Rectal smooth muscle tissue (tissue), 1 donor: ENCODE data around the gene CBLB.

Experiments used
- H3K27ac ChIP-seq: one replicate; pipeline ENCODE4 v1.7.0; 2013; ENCODE audit warnings: low read depth, low read length, inconsistent platforms
- H3K27me3 ChIP-seq: one replicate; pipeline ENCODE4 v1.7.0; 2013; ENCODE audit warnings: low read length; ENCODE audit not compliant: control insufficient read depth, insufficient read depth
- H3K36me3 ChIP-seq: one replicate; pipeline ENCODE4 v1.7.0; 2013; ENCODE audit warnings: low read length; ENCODE audit not compliant: control insufficient read depth, insufficient read depth
- H3K4me1 ChIP-seq: one replicate; pipeline ENCODE4 v1.7.0; 2013; ENCODE audit warnings: low read length; ENCODE audit not compliant: control insufficient read depth, insufficient read depth
- H3K4me3 ChIP-seq: one replicate; pipeline ENCODE4 v1.7.0; 2013; ENCODE audit warnings: low read length
- H3K9ac ChIP-seq: one replicate; pipeline ENCODE4 v1.7.0; 2013; ENCODE audit warnings: low read length

CBLB gene

GRCh38 chr3:105715372-105715771 lies 153.4 kb downstream of the CBLB start:
- H3K4me1 ChIP-seq: no peaks in the 10 kb centered on the region
- H3K9ac ChIP-seq: no peak overlapping the region
- H3K27me3 ChIP-seq: no peaks in the 10 kb centered on the region
- H3K4me3 ChIP-seq: no peak overlapping the region
- no peak overlapping the region for H3K27ac ChIP-seq
- H3K36me3 ChIP-seq: peaks cover 10% of the 10 kb centered on the region

- H3K4me1 ChIP-seq: no peaks in the 10 kb centered on the region
- H3K27me3 ChIP-seq: no peaks in the 10 kb centered on the region
- H3K9ac ChIP-seq: no peak overlapping the region
- peaks cover 10% of the 10 kb centered on the region for H3K36me3 ChIP-seq
- H3K4me3 ChIP-seq: no peak overlapping the region
- H3K27ac ChIP-seq: no peak overlapping the region
Observed at GRCh38 chr3:105714453-105714852, 154.4 kb downstream of the CBLB start.

DNA sequence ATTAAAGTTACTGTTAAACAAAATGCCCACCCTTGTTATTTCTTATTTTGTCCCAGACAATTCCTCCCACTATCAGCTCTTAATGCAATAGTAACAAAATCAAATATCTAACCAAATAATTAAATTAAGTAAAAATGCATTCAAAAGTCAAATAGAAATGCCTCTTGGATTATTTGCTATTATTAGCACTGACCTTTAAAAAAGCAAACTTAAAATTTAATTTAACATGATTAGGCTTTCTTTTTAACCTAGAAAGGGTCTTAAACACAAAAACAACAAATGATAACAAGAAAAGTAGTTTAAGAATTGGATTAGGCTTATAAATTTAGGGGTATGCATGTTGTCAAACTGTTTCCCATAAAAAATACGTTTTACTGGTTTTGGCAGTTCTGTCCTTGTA lies 159.8 kb downstream of the CBLB start:
- Histone ChIP-seq H3K27me3 (no peaks in the 10 kb centered on the region), H3K9ac (no peak overlapping the region), H3K27ac (no peak overlapping the region), H3K4me1 (no peaks in the 10 kb centered on the region), H3K36me3 (no peaks in the 10 kb centered on the region), H3K4me3 (no peak overlapping the region)

GRCh38 chr3:105707009-105707408 lies 161.8 kb downstream of the CBLB start:
- H3K9ac ChIP-seq: no peak overlapping the region
- no peaks in the 10 kb centered on the region for H3K27me3 ChIP-seq
- peaks cover 3% of the 10 kb centered on the region for H3K36me3 ChIP-seq
- no peak overlapping the region for H3K4me3 ChIP-seq
- H3K4me1 ChIP-seq: no peaks in the 10 kb centered on the region
- no peak overlapping the region for H3K27ac ChIP-seq

DNA sequence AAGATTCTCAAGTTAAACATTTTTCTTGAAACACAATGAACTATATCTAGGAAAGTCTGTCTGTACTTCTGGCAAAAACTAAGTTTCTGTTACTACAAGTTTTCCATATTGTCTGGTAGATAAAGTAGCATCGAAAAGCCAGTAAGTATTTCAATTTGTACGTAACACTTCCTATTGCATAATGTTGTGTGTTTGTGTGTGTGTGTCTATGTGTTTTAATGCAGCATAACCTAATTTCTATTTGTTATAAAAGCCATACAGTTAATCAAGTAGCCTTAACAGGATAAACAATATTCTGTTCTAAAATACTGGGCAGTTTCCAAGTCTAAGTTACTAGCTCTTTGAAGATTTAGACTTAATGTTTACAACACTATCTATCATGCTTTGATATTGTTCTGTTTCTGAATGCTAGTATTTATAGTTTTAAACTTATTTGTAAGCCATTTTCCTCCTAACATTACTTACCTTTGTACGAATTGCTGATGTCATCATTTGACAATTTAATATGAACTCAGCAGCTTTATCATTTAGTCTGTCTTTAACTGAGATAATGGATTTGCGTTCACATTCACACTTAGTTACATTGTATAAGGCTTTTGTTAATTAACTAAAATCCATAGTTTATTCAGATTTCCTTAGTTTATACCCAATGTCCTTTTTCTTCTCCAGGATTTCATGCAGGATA lies 163.9 kb downstream of the CBLB start:
- Histone ChIP-seq H3K36me3 (peaks cover 4% of the 10 kb centered on the region), H3K27ac (no peak overlapping the region)

GRCh38 chr3:105700575-105700974 lies 168.2 kb downstream of the CBLB start:
- H3K27me3 ChIP-seq: no peaks in the 10 kb centered on the region
- H3K27ac ChIP-seq: no peak overlapping the region
- no peaks in the 10 kb centered on the region for H3K4me1 ChIP-seq
- peaks cover 4% of the 10 kb centered on the region for H3K36me3 ChIP-seq
- no peak overlapping the region for H3K4me3 ChIP-seq
- H3K9ac ChIP-seq: no peak overlapping the region

More for the DNA sequence above, 163.9 kb downstream of the CBLB start:
- Histone ChIP-seq H3K4me1 (no peaks in the 10 kb centered on the region), H3K27me3 (no peaks in the 10 kb centered on the region), H3K4me3 (no peak overlapping the region), H3K9ac (no peak overlapping the region)

DNA sequence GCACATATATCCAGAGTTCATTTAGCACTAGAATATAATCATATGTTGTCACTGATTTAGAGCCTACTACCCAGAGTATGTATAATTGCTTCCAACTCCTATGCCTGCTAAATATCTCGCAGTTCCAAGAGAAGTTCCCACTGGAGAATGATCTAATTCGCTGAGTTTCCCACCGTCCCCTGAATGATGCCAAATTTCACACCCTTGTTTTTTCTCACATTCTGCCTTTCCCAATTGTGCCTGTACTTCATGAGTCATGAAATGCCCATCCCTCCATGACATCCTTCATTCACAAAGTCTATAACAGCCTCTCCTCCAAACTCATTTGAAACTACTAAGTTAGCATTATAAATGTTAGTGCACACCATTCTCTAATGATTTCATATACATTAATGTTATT lies 177.2 kb downstream of the CBLB start:
- H3K9ac ChIP-seq: no peak overlapping the region
- H3K4me3 ChIP-seq: no peak overlapping the region
- peaks cover 3% of the 10 kb centered on the region for H3K4me1 ChIP-seq
- no peaks in the 10 kb centered on the region for H3K27me3 ChIP-seq
- H3K36me3 ChIP-seq: no peaks in the 10 kb centered on the region
- no peak overlapping the region for H3K27ac ChIP-seq

GRCh38 chr3:105691053-105691452 lies 177.8 kb downstream of the CBLB start:
- Histone ChIP-seq H3K36me3 (no peaks in the 10 kb centered on the region), H3K4me1 (peaks cover 3% of the 10 kb centered on the region), H3K27ac (no peak overlapping the region), H3K9ac (no peak overlapping the region), H3K27me3 (no peaks in the 10 kb centered on the region), H3K4me3 (no peak overlapping the region)

DNA sequence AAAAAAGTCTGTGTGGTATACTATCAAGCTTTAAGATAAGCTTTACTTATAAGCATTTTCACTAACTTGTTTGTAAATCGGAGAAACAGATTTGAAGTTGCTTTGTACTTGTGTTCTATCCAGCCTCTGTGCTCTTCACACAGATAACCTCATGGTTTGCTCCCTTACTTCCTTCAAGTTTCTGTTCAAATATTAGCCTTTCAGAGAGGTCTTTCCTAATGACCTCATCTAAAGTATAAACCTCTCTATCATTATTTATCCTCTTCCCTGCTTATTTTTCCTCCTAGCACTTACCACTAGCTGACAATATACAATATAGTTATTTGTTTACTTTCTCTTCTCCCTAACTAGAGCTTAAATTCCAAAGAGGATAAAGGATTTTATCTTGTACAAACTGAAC lies 180.0 kb downstream of the CBLB start:
- no peak overlapping the region for H3K9ac ChIP-seq
- peaks cover 3% of the 10 kb centered on the region for H3K36me3 ChIP-seq
- H3K27me3 ChIP-seq: no peaks in the 10 kb centered on the region
- no peak overlapping the region for H3K27ac ChIP-seq
- H3K4me1 ChIP-seq: peaks cover 3% of the 10 kb centered on the region
- H3K4me3 ChIP-seq: no peak overlapping the region

GRCh38 chr3:105686278-105686897 lies 182.4 kb downstream of the CBLB start:
- H3K9ac ChIP-seq: no peak overlapping the region
- H3K4me1 ChIP-seq: no peaks in the 10 kb centered on the region
- no peak overlapping the region for H3K4me3 ChIP-seq
- H3K27ac ChIP-seq: no peak overlapping the region
- H3K36me3 ChIP-seq: peaks cover 3% of the 10 kb centered on the region
- H3K27me3 ChIP-seq: no peaks in the 10 kb centered on the region

GRCh38 chr3:105679951-105680350 lies 188.9 kb downstream of the CBLB start:
- H3K36me3 ChIP-seq: peaks cover 5% of the 10 kb centered on the region
- no peak overlapping the region for H3K9ac ChIP-seq
- H3K4me1 ChIP-seq: no peaks in the 10 kb centered on the region
- H3K4me3 ChIP-seq: no peak overlapping the region
- no peaks in the 10 kb centered on the region for H3K27me3 ChIP-seq
- no peak overlapping the region for H3K27ac ChIP-seq

DNA sequence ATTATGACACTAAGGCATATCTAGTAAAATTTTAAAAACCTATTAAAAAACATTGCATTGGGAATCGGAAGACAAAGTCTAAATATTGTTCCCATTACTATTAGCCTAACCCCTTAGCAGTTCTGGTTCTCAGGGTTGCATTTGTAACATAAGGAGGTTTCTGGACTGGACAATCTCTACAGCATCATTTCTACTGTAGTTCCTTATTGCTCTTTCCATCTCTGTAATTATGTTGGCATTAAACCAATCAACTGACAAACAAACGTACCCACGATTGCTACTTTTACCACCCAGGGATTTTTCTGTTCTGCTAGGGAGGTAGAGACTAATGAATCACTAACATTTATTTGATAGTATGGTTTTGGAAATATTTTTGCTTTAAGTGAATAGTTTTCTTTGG lies 190.8 kb downstream of the CBLB start:
- Histone ChIP-seq H3K36me3 (peaks cover 7% of the 10 kb centered on the region), H3K27me3 (no peaks in the 10 kb centered on the region), H3K4me3 (no peak overlapping the region), H3K4me1 (no peaks in the 10 kb centered on the region), H3K27ac (no peak overlapping the region), H3K9ac (no peak overlapping the region)
